Stimulated activated CD8-positive, alpha-beta memory T cell treated with anti-CD3 and anti-CD28 coated beads, Interleukin-2, amount 100 ng/mL, for 1 hour (primary cell): ENCODE data around the gene KRCC1.
"Not testable (repeated sequence)": the region's sequence is repeated elsewhere in the genome, so short reads cannot be mapped to it uniquely, and the experiment has no call there.

ENCODE experiments used
- DNase-seq, 2 donors: peaks; one replicate each; pipeline ENCODE4 v3.0.0-alpha.2; 2020; ENCODE audit warnings: low read depth in 2 of 2

Gene KRCC1

DNA sequence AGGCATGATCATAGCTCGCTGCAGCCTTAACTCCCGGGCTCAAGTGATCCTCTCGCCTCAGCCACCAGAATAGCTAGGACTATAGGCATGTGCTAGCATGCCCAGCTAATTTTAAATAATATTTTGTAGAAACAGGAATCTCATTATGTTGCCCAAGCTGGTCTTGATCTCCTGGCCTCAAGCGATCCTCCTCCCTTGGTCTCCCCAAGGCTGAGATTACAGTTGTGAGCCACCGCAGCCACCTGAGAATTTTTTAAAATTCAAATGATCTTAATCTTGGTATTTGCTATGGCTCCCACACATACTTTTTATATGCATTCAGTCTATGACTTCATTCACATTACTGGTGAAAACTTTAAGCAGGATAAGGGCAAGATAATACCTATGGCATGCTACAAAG lies 13.1 kb downstream of the KRCC1 start:
- no peak for DNase-seq

GRCh38 chr2:88038263-88039105 lies 17.1 kb downstream of the KRCC1 start:
- no peak for DNase-seq

DNA sequence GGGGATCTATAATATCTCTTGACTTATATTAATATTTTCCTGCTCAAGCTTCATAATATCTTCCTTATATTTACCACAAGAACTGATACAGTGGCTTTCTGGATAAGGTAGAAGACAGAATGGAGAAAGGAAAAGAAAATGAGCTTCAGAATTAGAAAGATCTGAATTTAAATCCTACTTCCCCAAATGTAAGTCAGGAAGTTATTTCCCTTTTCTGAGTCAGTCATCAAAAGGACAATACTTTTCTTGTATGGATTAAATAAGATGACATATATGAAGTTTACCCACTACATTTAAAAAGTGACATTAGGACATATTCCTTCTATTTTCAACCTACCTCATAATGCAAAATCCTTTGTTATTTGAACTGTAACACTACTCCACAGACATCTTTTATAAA lies 19.0 kb downstream of the KRCC1 start:
- no peak for DNase-seq

DNA sequence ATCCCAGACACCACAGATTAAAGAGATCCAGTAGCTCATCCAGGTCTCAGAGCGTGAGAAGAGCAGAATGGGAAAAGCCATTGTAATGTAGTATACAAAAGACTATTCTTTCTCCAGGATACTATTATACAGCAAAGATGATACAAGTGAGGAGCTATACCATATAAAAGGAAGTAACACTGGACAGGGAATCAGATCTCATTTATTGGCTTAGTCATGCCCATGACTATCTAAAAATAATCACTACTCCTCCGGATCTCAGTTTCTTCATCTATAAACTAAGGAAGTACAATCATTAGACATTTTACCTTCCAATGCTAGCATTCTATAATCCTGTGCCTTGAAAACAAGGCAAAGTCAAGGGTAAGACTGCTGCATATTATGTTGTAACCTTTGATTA lies 19.4 kb downstream of the KRCC1 start:
- DNase-seq: no peak

DNA sequence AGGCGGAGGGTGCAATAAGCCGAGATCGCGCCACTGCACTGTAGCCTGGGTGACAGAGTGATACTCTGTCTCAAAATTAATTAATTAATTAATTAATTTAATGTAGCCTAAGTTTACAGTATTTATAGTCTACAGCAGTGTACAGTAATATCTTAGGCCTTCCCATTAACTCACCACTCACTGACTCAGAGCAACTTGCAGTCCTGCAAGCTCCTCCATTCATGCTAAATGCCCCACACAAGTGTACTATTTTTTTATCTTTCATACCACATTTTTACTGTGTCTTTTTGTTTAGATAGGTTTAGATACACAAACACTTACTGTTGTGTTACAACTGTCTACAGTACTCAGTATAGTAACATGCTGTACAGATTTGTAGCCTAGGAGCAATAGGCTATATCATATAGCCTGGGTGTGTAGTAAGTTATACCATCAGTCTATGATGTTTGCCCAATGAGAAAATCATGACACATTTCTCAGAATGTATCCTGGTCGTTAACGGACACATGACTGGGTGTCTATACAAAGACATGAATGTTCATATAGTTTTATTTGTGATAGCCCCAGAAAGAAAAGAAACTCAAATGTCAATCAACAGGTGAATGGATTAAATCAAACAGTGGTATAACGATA lies 23.4 kb downstream of the KRCC1 start:
- no peak for DNase-seq

GRCh38 chr2:88028931-88029330 lies 26.7 kb downstream of the KRCC1 start:
- DNase-seq: no peak

GRCh38 chr2:88027697-88028389 lies 27.7 kb downstream of the KRCC1 start:
- DNase-seq: no peak

DNA sequence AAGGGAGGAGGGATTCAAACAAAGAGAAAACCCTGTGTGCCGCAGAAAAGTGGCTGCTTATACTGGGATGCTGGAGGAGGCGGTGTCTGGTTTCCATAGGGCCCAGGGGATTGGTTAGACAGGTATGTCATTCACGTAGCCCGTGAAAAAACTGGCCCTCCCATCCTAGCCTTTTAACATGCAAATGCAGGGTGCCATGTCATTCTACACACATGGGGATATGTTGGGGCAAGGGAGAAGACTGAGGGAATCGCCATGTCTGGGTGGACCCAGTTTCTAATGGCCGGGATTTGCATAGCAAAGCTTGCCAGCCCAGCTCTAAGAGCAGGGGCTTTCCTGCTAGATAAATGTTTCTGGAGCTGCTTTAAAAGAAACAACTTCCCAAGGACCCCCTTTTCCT lies 31.1 kb downstream of the KRCC1 start:
- no peak for DNase-seq

GRCh38 chr2:88022669-88022921 lies 33.0 kb downstream of the KRCC1 start:
- no peak for DNase-seq

DNA sequence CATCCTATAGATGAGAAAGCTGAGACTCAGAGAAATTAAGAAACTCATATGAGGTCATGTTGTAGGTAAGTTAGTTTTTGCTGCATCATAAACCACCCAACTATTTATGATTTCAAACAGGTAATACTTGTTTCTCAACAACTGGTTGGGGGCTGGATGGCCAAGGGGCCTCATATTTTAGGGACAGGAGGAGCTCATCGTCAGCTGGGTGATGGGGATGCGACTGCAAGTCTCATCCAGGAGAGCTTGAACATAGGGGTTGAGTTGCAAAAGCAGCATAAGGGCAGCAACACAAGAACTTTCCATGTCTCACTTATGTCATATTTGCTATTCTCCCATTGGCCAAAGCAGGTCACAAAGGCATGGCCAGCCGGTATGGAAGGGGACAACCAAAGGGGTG lies 35.6 kb downstream of the KRCC1 start:
- DNase-seq: no peak

GRCh38 chr2:88018909-88019308 lies 36.7 kb downstream of the KRCC1 start:
- DNase-seq: no peak

DNA sequence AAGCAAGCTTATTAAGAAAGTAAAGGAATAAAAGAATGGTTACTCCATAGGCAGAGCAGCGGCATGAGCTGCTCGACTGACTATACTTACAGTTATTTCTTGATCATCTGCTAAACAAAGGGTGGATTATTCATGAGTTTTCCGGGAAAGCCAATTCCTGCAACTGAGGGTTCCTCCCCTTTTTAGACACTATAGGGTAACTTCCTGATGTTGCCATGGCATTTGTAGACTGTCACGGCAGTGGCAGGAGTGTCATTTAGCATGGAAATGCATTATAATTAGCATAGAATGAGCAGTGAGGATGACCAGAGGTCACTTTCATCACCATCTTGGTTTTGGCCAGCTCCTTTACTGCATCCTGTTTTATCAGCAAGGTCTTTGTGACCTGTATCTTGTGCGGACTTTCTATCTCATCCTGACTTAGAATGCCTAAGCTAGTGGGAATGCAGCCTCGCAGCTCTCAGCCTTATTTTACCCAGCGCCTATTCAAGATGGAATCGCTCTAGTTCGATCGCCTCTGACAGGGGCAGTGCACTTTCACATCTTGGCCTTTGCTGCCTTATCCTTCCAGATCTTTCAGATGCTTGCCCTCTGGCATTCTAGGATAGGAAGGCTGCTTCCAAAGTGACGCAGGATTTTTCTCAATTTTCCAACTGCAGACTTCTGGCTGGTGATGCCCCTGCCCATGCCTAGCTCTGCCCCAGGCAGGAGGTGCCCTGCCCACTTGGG lies 37.3 kb downstream of the KRCC1 start:
- not testable (repeated sequence) for DNase-seq

- DNase-seq: not testable (repeated sequence)
These were observed 37.9 kb downstream of the KRCC1 start for GRCh38 chr2:88017780-88018038.

GRCh38 chr2:88016960-88017779 lies 38.4 kb downstream of the KRCC1 start:
- no peak for DNase-seq

GRCh38 chr2:88016086-88016959 lies 39.3 kb downstream of the KRCC1 start, which contains the start of gene RNU2-63P:
Gene RNU2-63P (minus strand): TSS chr2:88016547.
- DNase-seq: peak; percentile 58 to 61

- DNase-seq: no peak
These were observed 44.6 kb downstream of the KRCC1 start for GRCh38 chr2:88011011-88011410.

DNA sequence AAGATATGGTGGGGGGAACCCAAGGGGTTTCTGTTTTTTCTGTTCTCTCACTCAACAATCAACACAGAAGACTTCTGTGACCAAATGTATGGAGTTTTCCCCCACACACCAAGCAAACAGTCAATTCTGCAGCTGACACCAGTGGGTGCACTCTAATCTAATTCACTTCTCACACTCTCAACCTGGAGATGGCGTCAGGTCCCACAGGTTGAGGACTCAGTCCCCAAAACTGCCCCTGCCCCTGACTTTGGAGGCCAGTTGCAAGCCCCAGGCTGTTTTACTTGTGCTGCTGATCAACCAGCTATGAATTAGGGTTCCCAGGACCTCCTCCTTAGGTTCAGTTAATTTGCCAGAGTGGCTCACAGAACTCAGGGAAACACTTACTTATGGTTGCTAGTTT lies 45.4 kb downstream of the KRCC1 start:
- no peak for DNase-seq

- DNase-seq: no peak
These were observed 48.6 kb downstream of the KRCC1 start for GRCh38 chr2:88006912-88007439.

DNA sequence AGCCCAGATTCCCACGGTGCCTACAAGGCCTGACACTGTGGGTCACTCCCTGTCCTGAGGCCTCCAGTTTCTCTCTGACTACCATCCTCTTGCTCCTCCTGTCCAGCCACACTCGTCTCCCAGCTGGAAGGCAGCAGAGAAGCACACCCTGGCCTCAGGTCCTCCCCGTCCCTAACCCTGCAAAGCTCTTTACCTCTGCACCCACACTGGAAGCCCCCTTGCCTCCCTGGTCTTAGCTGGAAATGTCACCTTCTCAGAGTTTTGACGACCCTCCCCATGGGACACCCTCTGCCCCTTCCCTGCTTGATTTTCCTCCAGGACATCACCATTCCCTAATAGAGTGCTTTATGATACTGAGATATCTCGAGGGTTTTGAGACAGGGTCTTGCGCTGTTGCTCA lies 49.8 kb downstream of the KRCC1 start:
- no peak for DNase-seq

- DNase-seq: no peak
These were observed 52.4 kb downstream of the KRCC1 start for GRCh38 chr2:88003074-88003755.
